Thymus (tissue), 11 donors: ENCODE measurements around the gene EPB41L1. TPM values are rescaled to one million over a fixed set of nuclear protein-coding genes. Genes with fewer than 3 reads are reported as not detected.

Source experiments
- DNase-seq, 9 donors: peaks; one replicate each; pipeline ENCODE4 v3.0.0-alpha.2; 2013; ENCODE audit warnings: low spot score in 9 of 9, low read depth in 6 of 9, missing footprints in 1 of 9
- H3K27ac ChIP-seq, 2 donors: one replicate each; pipeline ENCODE4 v1.5.1; 2013; ENCODE audit warnings: control low read depth in 1 of 2, low read depth in 1 of 2, low read length in 1 of 2, mild to moderate bottlenecking in 1 of 2, moderate library complexity in 1 of 2
- H3K27me3 ChIP-seq, 2 donors: one replicate each; pipeline ENCODE4 v1.5.1; 2013; ENCODE audit warnings: low read length in 1 of 2; ENCODE audit not compliant: control insufficient read depth in 2 of 2, insufficient read depth in 1 of 2
- H3K36me3 ChIP-seq, 2 donors: one replicate each; pipeline ENCODE4 v1.5.1; 2013; ENCODE audit warnings: low read length in 1 of 2, mild to moderate bottlenecking in 1 of 2, moderate library complexity in 1 of 2; ENCODE audit not compliant: control insufficient read depth in 2 of 2, insufficient read depth in 2 of 2
- H3K4me1 ChIP-seq, 2 donors: one replicate each; pipeline ENCODE4 v1.5.1; 2013; ENCODE audit warnings: low read length in 2 of 2; ENCODE audit not compliant: control insufficient read depth in 2 of 2, insufficient read depth in 2 of 2
- H3K4me3 ChIP-seq, 2 donors: one replicate each; pipeline ENCODE4 v1.5.1; 2013; ENCODE audit warnings: low read length in 2 of 2, control low read depth in 1 of 2, mild to moderate bottlenecking in 1 of 2
- H3K9me3 ChIP-seq, 2 donors: one replicate each; pipeline ENCODE4 v1.5.1; 2013; ENCODE audit warnings: low read length in 1 of 2, mild to moderate bottlenecking in 1 of 2; ENCODE audit not compliant: control insufficient read depth in 2 of 2, insufficient read depth in 1 of 2
- WGBS: extraction: QIAGEN DNeasy Blood & Tissue Kit; methylation state at CpG from one replicate; pipeline ENCODE4 v1.1.7; 2013; 5-methylcytosine and 5-hydroxymethylcytosine counted together
- polyA plus RNA-seq: library from polyadenylated mRNA; stranded (reverse); fragments of 200-250 nt; gene quantifications from one replicate; pipeline ENCODE4 v1.2.3, GENCODE V29; 2013
- total RNA-seq: library from RNA; stranded (reverse); fragments of 120-200 nt; gene quantifications from one replicate; pipeline ENCODE4 v1.2.4, GENCODE V29; 2013
- donor health status: healthy.

Gene EPB41L1
- total and polyA plus RNA-seq, 2 donors = 3.1 to 4.2 TPM

DNA sequence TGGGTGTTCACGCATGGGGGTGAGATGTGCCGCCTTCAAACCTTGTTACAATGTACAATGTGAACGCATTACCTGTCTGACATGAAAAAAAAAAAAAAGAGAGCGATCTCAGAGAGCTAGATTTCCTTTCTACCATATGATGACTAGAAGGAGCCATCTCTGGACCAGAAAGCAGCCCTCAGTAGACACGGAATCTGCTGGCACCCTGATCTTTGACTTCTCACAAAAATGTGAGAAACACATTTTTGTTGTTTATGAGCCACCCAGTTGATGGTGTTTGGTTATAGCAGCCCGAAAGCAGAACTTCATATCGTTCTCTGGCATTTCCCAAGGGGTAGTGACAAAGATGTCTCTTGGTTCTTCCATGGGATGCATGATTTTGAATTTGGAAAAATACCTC is 33.5 kb upstream of the EPB41L1 start:
- Histone ChIP-seq H3K27me3 (peaks cover 0 to 5% of the 10 kb centered on the region in 2 donors), H3K4me3 (no peak overlapping the region), H3K27ac (no peak overlapping the region), H3K9me3 (no peaks in the 10 kb centered on the region), H3K36me3 (no peaks in the 10 kb centered on the region), H3K4me1 (no peaks in the 10 kb centered on the region)
- WGBS = 97% methylated on average over 7 of the region's 7 CpGs
- DNase-seq = no peak

DNA sequence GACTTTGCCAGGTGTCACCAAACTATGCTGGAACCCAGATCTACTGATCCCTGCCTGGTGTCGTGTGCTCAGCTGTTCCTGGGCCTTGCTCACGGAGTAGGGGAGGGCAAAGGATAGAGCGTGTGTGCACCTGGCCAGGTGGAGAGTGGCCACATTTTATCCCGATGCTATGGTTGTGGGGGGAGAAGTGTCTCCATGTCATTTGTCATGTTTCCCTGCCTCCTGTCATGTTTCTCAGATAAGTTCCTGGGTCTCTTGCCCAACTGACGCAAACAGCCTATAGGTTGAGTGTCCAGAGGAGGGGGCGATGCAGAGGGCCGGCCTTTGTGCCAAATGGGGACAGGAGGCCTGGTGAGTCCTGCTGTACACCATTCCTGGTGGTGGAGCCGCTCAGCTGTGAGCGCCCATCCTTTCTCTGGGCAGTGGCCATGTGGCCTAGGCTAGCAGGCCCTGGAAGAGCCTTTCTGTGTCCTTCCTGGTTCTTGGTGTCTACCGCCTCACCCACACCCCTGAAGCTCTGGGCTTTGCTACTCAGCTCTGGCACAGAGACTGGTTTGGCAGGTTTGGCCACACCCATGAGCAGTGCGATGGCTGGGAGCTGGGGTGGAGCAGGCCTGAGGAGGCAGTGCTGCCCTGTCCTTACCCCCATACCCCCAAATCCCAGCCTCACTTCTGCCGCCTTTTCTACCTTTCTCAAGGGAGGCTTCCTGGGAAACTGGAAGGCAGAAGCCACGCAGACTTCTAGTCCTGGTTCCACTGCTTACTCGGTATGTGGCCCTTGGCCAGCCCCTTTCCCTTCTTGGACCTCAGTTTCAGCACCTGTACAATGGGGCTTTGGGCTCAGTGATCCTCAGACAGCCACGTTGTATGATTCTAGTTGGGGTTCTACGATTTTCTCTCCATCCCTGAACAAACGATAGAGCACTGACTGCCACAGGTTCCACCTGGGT is 32.3 kb upstream of the EPB41L1 start:
- Histone ChIP-seq H3K4me3 (no peak overlapping the region), H3K27ac (no peak overlapping the region), H3K27me3 (peaks cover 0 to 5% of the 10 kb centered on the region in 2 donors), H3K9me3 (no peaks in the 10 kb centered on the region), H3K36me3 (no peaks in the 10 kb centered on the region), H3K4me1 (no peaks in the 10 kb centered on the region)
- no peak for DNase-seq
- 96% methylated on average over 17 of the region's 17 CpGs for whole genome bisulfite sequencing

DNA sequence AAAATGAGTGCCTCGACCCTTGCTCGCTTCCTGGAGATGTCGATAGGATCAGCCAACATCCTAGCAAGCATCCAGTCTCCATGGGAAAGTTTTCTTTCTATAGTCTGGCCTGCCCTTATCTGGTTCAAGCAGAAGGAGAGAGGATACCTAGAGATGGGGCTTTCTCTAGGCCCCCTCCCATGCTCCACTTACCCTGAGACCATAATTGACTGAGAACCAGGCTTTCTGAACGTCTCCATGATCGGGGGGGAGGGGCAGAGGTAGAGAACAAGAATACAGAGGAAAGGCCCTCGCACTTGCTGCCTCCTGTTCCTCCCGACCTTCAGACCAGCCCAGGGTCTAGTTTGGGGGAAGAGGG is 31.6 kb upstream of the EPB41L1 start:
- Histone ChIP-seq H3K36me3 (no peaks in the 10 kb centered on the region), H3K27me3 (peaks cover 0 to 3% of the 10 kb centered on the region in 2 donors), H3K27ac (no peak overlapping the region), H3K9me3 (no peaks in the 10 kb centered on the region), H3K4me3 (no peak overlapping the region), H3K4me1 (no peaks in the 10 kb centered on the region)
- 88% methylated on average over 7 of the region's 7 CpGs for WGBS
- DNase-seq = no peak

DNA sequence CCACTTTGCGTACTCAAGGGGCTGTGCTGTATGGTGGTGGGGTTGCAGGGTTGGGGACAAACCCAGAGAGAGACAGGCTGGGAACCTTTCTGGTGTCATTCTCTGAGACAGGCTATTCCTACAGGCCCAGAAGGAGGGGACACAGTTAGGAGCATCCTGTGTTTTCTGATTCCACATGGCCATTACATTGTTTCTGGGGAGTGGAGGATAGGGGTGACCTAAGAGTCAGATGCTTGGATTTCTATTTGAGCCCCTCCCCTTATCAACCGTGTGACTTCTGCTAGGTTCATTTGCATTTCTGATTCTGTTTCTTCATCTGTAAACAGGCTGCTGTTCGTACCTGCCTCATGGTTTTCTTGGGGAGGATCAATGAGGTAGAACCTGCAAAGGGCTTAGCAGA is 29.4 kb upstream of the EPB41L1 start:
- no peak for DNase-seq
- 78% methylated on average over 3 of the region's 3 CpGs for WGBS
- Histone ChIP-seq H3K27me3 (no peaks in the 10 kb centered on the region), H3K4me1 (no peaks in the 10 kb centered on the region), H3K27ac (no peak overlapping the region), H3K36me3 (no peaks in the 10 kb centered on the region), H3K9me3 (no peaks in the 10 kb centered on the region), H3K4me3 (no peak overlapping the region)

DNA sequence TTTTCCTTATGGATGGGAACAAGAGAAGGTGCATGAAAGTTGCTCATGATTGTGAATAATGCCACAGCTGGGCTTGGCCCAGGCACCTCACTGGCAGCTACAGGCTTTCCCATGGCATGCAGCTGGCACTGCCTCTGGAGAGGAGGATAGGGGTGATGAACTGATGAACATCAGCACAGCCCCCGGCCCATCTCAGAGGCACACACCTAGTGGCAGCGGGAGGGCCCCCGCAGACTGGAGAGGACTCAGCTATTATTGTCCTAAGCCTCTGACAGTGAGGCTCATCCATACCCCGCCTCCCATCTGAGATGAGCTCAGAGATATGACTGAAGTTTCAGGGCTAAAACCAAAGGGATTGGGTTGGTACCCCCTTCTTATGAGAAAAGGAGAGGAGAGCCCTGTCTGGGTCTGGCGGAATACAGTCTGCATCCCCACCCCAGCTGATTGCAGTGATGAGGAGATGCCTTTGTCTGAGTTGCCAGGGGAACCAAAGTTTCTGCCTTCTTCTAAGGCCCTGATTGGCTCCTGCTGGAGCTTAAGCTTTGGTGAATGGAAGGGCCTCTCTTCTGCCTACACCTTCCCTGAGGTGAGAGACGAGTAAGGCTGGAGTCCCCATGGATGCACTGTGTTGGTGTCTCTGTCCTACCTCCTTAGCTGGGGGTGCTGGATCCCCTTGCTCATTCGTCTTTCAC is 27.6 kb upstream of the EPB41L1 start:
- Histone ChIP-seq H3K4me1 (no peaks in the 10 kb centered on the region), H3K9me3 (no peaks in the 10 kb centered on the region), H3K27me3 (no peaks in the 10 kb centered on the region), H3K27ac (no peak overlapping the region), H3K36me3 (no peaks in the 10 kb centered on the region), H3K4me3 (no peak overlapping the region)
- 95% methylated on average over 7 of the region's 7 CpGs for WGBS
- no peak for DNase-seq

DNA sequence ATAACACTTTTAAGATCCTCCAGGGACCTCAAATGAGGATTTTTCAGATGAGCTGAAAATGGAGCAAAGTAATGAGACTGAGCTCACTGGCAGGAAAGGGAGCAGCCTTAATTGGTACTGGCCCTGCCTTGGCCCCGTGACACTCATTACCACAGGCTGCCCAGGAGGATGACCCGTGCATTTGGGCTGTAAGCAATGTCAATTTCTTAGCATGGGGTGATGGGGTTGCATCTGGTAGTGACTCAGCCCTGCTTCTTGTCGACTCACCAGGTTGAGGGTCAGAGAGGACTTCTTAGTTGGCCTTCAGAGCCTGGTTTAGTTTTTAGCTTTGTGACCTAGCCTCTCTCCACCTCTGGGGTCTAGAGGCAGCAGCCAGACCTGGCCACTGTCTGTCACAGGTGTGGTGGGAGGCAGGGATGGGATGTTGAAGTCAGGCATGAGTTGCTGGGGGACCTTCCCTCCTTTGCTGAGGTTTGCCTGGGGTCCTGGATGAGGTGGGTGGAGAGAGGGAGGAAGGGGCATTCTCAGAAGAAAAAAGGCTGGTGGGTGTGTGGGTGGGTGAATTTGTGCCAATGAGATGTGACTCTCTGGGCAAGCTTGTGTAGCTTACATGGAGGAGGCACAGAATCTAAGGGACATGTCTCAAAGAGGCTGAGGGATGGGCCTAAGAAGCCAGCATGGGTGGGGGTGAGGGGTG is 25.9 kb upstream of the EPB41L1 start:
- Histone ChIP-seq H3K27ac (no peak overlapping the region), H3K36me3 (no peaks in the 10 kb centered on the region), H3K4me1 (no peaks in the 10 kb centered on the region), H3K4me3 (no peak overlapping the region), H3K9me3 (no peaks in the 10 kb centered on the region), H3K27me3 (no peaks in the 10 kb centered on the region)
- WGBS = 93% methylated on average over 3 of the region's 3 CpGs
- DNase-seq = no peak

DNA sequence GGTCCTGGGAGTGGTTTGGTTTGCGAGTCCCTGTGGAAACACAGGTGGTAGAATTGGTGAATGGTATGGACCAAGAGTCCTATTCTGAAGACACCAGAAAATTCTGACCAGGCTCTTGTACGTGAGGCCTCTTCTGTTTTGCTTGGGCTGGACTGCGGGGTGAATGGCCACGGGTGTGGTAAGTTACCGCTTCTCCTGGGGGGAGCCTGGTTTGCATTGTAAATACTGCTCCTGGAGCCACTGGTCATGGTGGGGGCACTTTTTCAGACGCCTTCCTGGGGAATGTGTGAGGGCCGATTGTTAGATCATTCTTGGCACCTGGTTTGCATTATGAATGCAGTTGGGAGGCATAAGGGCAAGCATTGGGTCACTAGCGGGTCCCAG is 25.4 kb upstream of the EPB41L1 start:
- Histone ChIP-seq H3K27ac (no peak overlapping the region), H3K9me3 (no peaks in the 10 kb centered on the region), H3K27me3 (no peaks in the 10 kb centered on the region), H3K36me3 (no peaks in the 10 kb centered on the region), H3K4me1 (no peaks in the 10 kb centered on the region), H3K4me3 (no peak overlapping the region)
- 95% methylated on average over 8 of the region's 8 CpGs for WGBS
- DNase-seq = no peak

DNA sequence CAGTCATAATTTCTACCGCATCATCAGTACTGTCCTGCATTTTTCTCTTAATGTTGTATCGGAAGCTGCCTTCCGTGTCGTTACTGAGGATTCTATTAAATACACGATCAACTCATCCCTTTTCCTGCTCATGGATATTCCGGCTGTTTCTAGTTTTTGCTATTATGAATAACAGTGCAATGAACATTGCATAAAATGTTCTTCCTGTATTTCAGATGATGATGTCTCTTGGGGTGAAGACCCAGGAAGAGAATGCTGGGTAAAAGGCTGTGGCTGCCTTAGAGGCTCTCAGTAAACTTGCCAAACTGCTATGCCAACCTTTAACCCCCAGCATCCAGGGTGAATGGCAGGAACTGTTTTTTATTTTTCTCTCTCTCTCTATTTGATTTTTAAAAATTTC is 24.1 kb upstream of the EPB41L1 start:
- no peak overlapping the region for H3K4me3 ChIP-seq
- no peak for DNase-seq
- H3K9me3 ChIP-seq = no peaks in the 10 kb centered on the region
- no peaks in the 10 kb centered on the region for H3K36me3 ChIP-seq
- no peak overlapping the region for H3K27ac ChIP-seq
- 97% methylated on average over 6 of the region's 6 CpGs for WGBS
- no peaks in the 10 kb centered on the region for H3K27me3 ChIP-seq
- H3K4me1 ChIP-seq = no peaks in the 10 kb centered on the region

DNA sequence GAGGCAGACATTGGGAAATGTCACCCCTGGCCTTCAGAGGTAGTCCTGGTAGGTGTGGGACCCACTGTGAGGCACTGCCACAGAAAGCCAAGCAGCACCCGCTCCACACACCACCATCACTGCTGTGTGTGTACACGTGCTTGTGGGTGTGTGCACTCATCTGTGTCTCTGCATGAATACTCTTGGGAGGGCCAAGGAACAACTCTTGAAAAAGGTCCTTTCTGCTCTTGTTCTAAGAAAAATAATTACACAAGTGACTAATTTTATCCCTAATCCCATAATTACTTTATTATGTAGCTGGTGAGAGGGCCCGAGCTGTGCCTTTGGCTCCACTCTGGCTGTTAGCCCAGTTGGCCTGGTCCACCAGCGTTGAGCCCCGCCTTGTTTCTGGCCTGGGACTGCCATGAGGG is 21.7 kb upstream of the EPB41L1 start:
- no peak overlapping the region for H3K27ac ChIP-seq
- no peaks in the 10 kb centered on the region for H3K9me3 ChIP-seq
- no peak overlapping the region for H3K4me3 ChIP-seq
- 97% methylated on average over 5 of the region's 5 CpGs for WGBS
- no peaks in the 10 kb centered on the region for H3K36me3 ChIP-seq
- no peaks in the 10 kb centered on the region for H3K4me1 ChIP-seq
- H3K27me3 ChIP-seq = no peaks in the 10 kb centered on the region
- no peak for DNase-seq
